PC-3 (cell line): ENCODE data around the gene LMO2. TPM values are rescaled to one million over a fixed set of nuclear protein-coding genes. Genes with fewer than 3 reads are reported as not detected.

Source experiments
- ATAC-seq: fragments of 200-7000 bp; cut with Tn5 transposase; 2 replicates; pipeline ENCODE4 v1.9.1; 2020; ENCODE audit warnings: mild to moderate bottlenecking, moderate library complexity
- BruUV-seq: library from RNA; stranded (reverse); fragments of 400-500 nt; replicated peaks from 2 replicates; lab custom pipeline; 2021; lab: Mats Ljungman, UMichigan
- CTCF ChIA-PET: fragments of 300-600 bp; sonication (Branson Sonifier 250); formaldehyde crosslinking; loops from one replicate; lab custom pipeline; 2022; ENCODE audit warnings: antibody characterized with exemption; lab: Charles Lee
- POLR2A ChIA-PET: fragments of 300-600 bp; sonication (Branson Sonifier 250); formaldehyde crosslinking; loops from one replicate; lab custom pipeline; 2022; ENCODE audit warnings: antibody characterized with exemption; ENCODE audit not compliant: unreplicated experiment; lab: Charles Lee
- DNase-seq: peaks from one replicate; pipeline ENCODE4 v3.0.0-alpha.2; 2015
- H2AFZ ChIP-seq: fragments of 300-600 bp; sonication (generic); 2 replicates; pipeline ENCODE4 v1.6.0; 2016; ENCODE audit warnings: antibody characterized with exemption, low read length
- H3F3A ChIP-seq: fragments of 300-600 bp; sonication (generic); one replicate; pipeline ENCODE4 v1.6.0; 2017; ENCODE audit warnings: antibody characterized with exemption, low read length, control low read depth, mild to moderate bottlenecking; ENCODE audit not compliant: unreplicated experiment
- H3K27ac ChIP-seq: fragments of 300-600 bp; sonication (generic); 2 replicates; pipeline ENCODE4 v1.5.1; 2016; ENCODE audit warnings: mild to moderate bottlenecking, low read length
- H3K27me3 ChIP-seq: fragments of 300-600 bp; sonication (generic); 2 replicates; pipeline ENCODE4 v1.6.1; 2016; ENCODE audit warnings: low read length, mixed read lengths
- H3K36me3 ChIP-seq: fragments of 300-600 bp; sonication (generic); 2 replicates; pipeline ENCODE4 v1.6.1; 2016; ENCODE audit warnings: low read depth, mixed run types, low read length, mixed read lengths
- H3K4me1 ChIP-seq: fragments of 300-600 bp; sonication (generic); 2 replicates; pipeline ENCODE4 v1.5.1; 2016; ENCODE audit warnings: low read length; ENCODE audit not compliant: insufficient read depth
- H3K4me2 ChIP-seq: fragments of 300-600 bp; sonication (generic); 2 replicates; pipeline ENCODE4 v1.6.0; 2016; ENCODE audit warnings: low read length
- H3K4me3 ChIP-seq: fragments of 300-600 bp; sonication (generic); 2 replicates; pipeline ENCODE4 v1.5.1; 2016; ENCODE audit warnings: mild to moderate bottlenecking, low read length, mixed read lengths
- H3K79me2 ChIP-seq: fragments of 300-600 bp; sonication (generic); 2 replicates; pipeline ENCODE4 v1.6.1; 2017; ENCODE audit warnings: low read length, mixed read lengths
- H3K9ac ChIP-seq: fragments of 300-600 bp; sonication (generic); 2 replicates; pipeline ENCODE4 v1.6.0; 2016; ENCODE audit warnings: mild to moderate bottlenecking, low read length
- H3K9me2 ChIP-seq: fragments of 300-600 bp; sonication (generic); replicated peaks from 2 replicates; pipeline ENCODE4 v1.6.1; 2016; ENCODE audit warnings: mixed run types, low read length, mixed read lengths
- H3K9me3 ChIP-seq: fragments of 300-600 bp; sonication (generic); 2 replicates; pipeline ENCODE4 v1.6.1; 2016; ENCODE audit warnings: low read length, mixed read lengths
- H4K20me1 ChIP-seq: fragments of 300-600 bp; sonication (generic); 2 replicates; pipeline ENCODE4 v1.6.1; 2016; ENCODE audit warnings: low read length, mixed read lengths
- CTCF ChIP-seq: fragments of 300-600 bp; sonication (generic); conservative IDR thresholded peaks from 2 replicates; pipeline ENCODE4 v1.5.1; 2017; ENCODE audit warnings: antibody characterized with exemption, low read depth, mild to moderate bottlenecking, low read length
- EZH2 ChIP-seq: fragments of 300-600 bp; sonication (generic); IDR thresholded peaks from one replicate; pipeline ENCODE4 v1.6.1; 2017; ENCODE audit warnings: antibody characterized with exemption, mild to moderate bottlenecking, low read length; ENCODE audit not compliant: unreplicated experiment
- EZH2phosphoT487 ChIP-seq: fragments of 300-600 bp; sonication (generic); IDR thresholded peaks from 2 replicates; pipeline ENCODE4 v1.6.1; 2018; ENCODE audit warnings: mild to moderate bottlenecking, antibody characterized with exemption, low read length, borderline replicate concordance
- intact Hi-C: fragments of 100-400 bp; cut with micrococcal nuclease; formaldehyde crosslinking; loops from 2 replicates; pipeline ENCODE4 v1.9.0; 2023
- total RNA-seq: library from RNA; depleted of rRNA; stranded (reverse); fragments of >200 nt; gene quantifications from 2 replicates; pipeline ENCODE4 v1.2.3, GENCODE V29; 2014

The LMO2 gene
- total RNA-seq, 1 experiment from 2014 or later = 0.51 TPM

GRCh38 chr11:33907421-33907820 is 15.5 kb upstream of the LMO2 start:
- Histone ChIP-seq H3K4me2 (no peak overlapping the region), H3K27me3 (peaks cover 36% of the 10 kb centered on the region), H3K4me1 (peaks cover under 1% of the 10 kb centered on the region; the same call in 1 of the 2 replicates), H3K79me2 (no peaks in the 10 kb centered on the region), H3K9ac (no peak overlapping the region), H3K9me3 (no peaks in the 10 kb centered on the region), H4K20me1 (no peaks in the 10 kb centered on the region), H3K9me2 (no peaks in the 10 kb centered on the region), H3K36me3 (no peaks in the 10 kb centered on the region), H3K27ac (no peak overlapping the region), H3F3A (no peaks in the 10 kb centered on the region), H3K4me3 (no peak overlapping the region), H2AFZ (no peak overlapping the region)
- ATAC-seq (no peak), DNase-seq (no peak)
- TF ChIP-seq EZH2phosphoT487 (no peak), CTCF (no peak), EZH2 (no peak)
- ChIA-PET POLR2A (no interaction called here), CTCF (no interaction called here)
- intact Hi-C loops = no loop called here
- BruUV-seq = no TSS peak

DNA sequence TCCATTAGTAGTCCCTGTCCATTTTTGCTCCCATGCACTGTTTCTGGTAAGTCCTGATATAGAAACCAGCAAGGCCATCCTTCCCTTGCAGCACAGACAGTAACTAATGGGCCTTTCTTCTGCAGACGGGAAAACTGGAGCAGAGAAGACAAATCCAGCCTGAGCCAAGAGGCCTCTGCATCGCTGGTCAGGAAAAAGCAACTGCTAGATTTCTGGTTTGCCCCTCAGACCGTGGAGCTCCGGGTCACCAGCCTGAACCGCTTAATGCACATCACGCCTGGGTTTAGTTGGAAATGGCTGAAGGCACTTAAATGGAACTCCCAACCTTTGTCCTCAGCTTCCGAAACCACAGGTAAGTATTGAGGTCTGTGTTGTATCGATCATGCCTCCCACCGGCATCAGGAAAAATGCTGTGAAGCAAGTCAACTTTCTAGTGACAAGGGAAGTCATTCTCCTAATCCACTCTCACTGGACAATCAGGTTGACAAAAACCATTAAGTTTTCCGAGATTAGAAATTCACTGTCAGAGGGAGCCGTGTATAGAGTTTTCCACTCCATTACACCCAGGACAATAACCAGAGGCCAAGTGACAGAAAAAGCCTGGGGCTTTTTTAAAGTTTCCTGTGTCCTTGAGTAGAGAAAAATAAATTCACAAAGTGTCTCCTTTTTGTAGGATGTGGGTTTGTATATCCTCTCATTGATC is 14.8 kb upstream of the LMO2 start:
- no peak for ATAC-seq
- no peak for TF ChIP-seq EZH2phosphoT487
- TF ChIP-seq EZH2 = no peak
- no peak for TF ChIP-seq CTCF
- H4K20me1 ChIP-seq = no peaks in the 10 kb centered on the region
- peaks cover 43% of the 10 kb centered on the region for H3K27me3 ChIP-seq
- H3K4me3 ChIP-seq = no peak overlapping the region
- no peaks in the 10 kb centered on the region for H3K9me2 ChIP-seq
- DNase-seq = no peak
- no peak overlapping the region for H3K27ac ChIP-seq
- POLR2A ChIA-PET = no interaction called here
- CTCF ChIA-PET = no interaction called here
- BruUV-seq = no TSS peak
- H3K4me2 ChIP-seq = no peak overlapping the region
- intact Hi-C loops = no loop called here
- no peaks in the 10 kb centered on the region for H3K4me1 ChIP-seq
- no peaks in the 10 kb centered on the region for H3F3A ChIP-seq
- H3K9ac ChIP-seq = no peak overlapping the region
- no peaks in the 10 kb centered on the region for H3K79me2 ChIP-seq
- no peaks in the 10 kb centered on the region for H3K36me3 ChIP-seq
- H3K9me3 ChIP-seq = no peaks in the 10 kb centered on the region
- no peak overlapping the region for H2AFZ ChIP-seq

- BruUV-seq = no TSS peak
- Histone ChIP-seq H3K79me2 (no peaks in the 10 kb centered on the region), H4K20me1 (no peaks in the 10 kb centered on the region), H3K36me3 (no peaks in the 10 kb centered on the region), H3K9me2 (no peaks in the 10 kb centered on the region), H3K9me3 (no peaks in the 10 kb centered on the region), H3K9ac (no peak overlapping the region), H3K4me2 (no peak overlapping the region), H3K4me1 (peaks cover 4% of the 10 kb centered on the region; the same call in 1 of the 2 replicates), H3K27me3 (peaks cover 43% of the 10 kb centered on the region), H3F3A (no peaks in the 10 kb centered on the region), H2AFZ (no peak overlapping the region), H3K4me3 (no peak overlapping the region), H3K27ac (no peak overlapping the region)
- ATAC-seq = no peak
- CTCF ChIA-PET = no interaction called here
- no peak for DNase-seq
- intact Hi-C loops = no loop called here
- TF ChIP-seq CTCF (no peak), EZH2 (no peak), EZH2phosphoT487 (no peak)
- POLR2A ChIA-PET = no interaction called here
These were observed 12.2 kb upstream of the LMO2 start for GRCh38 chr11:33904102-33904501.
